H1 (cell line): Measurements from ENCODE around the gene MSI1. TPM values are rescaled to one million over a fixed set of nuclear protein-coding genes. Genes with fewer than 3 reads are reported as not detected.

Experiments
- CTCF ChIA-PET: fragments of 300-600 bp; sonication (Branson Sonifier 250); formaldehyde crosslinking; loops from one replicate; lab custom pipeline; 2021; ENCODE audit not compliant: partially characterized antibody; lab: Charles Lee
- POLR2A ChIA-PET: fragments of 300-600 bp; sonication (Branson Sonifier 250); formaldehyde crosslinking; loops from one replicate; lab custom pipeline; 2021; ENCODE audit warnings: inconsistent platforms; ENCODE audit not compliant: partially characterized antibody; lab: Charles Lee
- DNase-seq, 2 experiments: peaks; one replicate each; pipeline versions ENCODE4 v3.0.0 to v3.0.0-alpha.2; 2010 to 2022; ENCODE audit warnings: low spot score in 2 of 2, low read depth in 1 of 2, mixed read lengths in 1 of 2
- FAIRE-seq: peaks from 2 replicates; lab custom pipeline; 2011; peaks lifted over from hg19 to GRCh38; lab: Jason Lieb, UNC
- H2AFZ ChIP-seq: 2 replicates; pipeline ENCODE4 v1.8.1; 2012; ENCODE audit warnings: low read length, inconsistent platforms
- H2AK5ac ChIP-seq: 2 replicates; pipeline ENCODE4 v1.6.1; 2013; ENCODE audit warnings: low read depth, low read length
- H2BK120ac ChIP-seq: replicated peaks from 2 replicates; pipeline ENCODE3; 2013; ENCODE audit warnings: low read depth, low read length, inconsistent platforms
- H2BK12ac ChIP-seq: 2 replicates; pipeline ENCODE4 v1.6.1; 2013; ENCODE audit warnings: low read depth, low read length
- H2BK15ac ChIP-seq: 2 replicates; pipeline ENCODE4 v1.6.1; 2013; ENCODE audit warnings: low read length
- H2BK20ac ChIP-seq: 2 replicates; pipeline ENCODE4 v1.6.1; 2013; ENCODE audit warnings: low read length
- H2BK5ac ChIP-seq: 2 replicates; pipeline ENCODE4 v1.6.1; 2013; ENCODE audit warnings: low read depth, low read length
- H3K14ac ChIP-seq: 2 replicates; pipeline ENCODE4 v1.6.1; 2013; ENCODE audit warnings: inconsistent platforms; ENCODE audit not compliant: insufficient read length
- H3K18ac ChIP-seq: 2 replicates; pipeline ENCODE4 v1.6.1; 2013; ENCODE audit warnings: low read length; ENCODE audit errors: extremely low read depth
- H3K23ac ChIP-seq: 2 replicates; pipeline ENCODE4 v1.6.1; 2013; ENCODE audit warnings: inconsistent platforms; ENCODE audit not compliant: insufficient read length
- H3K23me2 ChIP-seq: 2 replicates; pipeline ENCODE4 v1.6.1; 2013; ENCODE audit warnings: low read depth, low read length
- H3K27ac ChIP-seq: 2 replicates; pipeline ENCODE4 v1.6.1; 2011; ENCODE audit warnings: low read depth, low read length, inconsistent platforms
- H3K27me3 ChIP-seq, 4 experiments: replicated peaks in 1 of 4; 1 replicate in 1 of 4; 2 replicates in 3 of 4; pipeline versions ENCODE4 v1.6.1 to v1.8.1; 2011 to 2013; ENCODE audit warnings: low read length in 3 of 4, mild to moderate bottlenecking in 3 of 4, inconsistent platforms in 2 of 4, mixed read lengths in 2 of 4, moderate library complexity in 1 of 4; ENCODE audit not compliant: control insufficient read depth in 3 of 4, insufficient read depth in 3 of 4; ENCODE audit errors: extremely low read depth in 1 of 4
- H3K36me3 ChIP-seq, 4 experiments: 2 replicates each; pipeline versions ENCODE4 v1.6.1 to v1.8.1; 2011 to 2013; ENCODE audit warnings: mild to moderate bottlenecking in 4 of 4, low read length in 3 of 4, moderate library complexity in 2 of 4, control low read depth in 1 of 4, inconsistent platforms in 1 of 4; ENCODE audit not compliant: insufficient read depth in 4 of 4, control insufficient read depth in 2 of 4
- H3K4ac ChIP-seq: replicated peaks from 2 replicates; pipeline ENCODE3; 2013; ENCODE audit warnings: low read length, low read depth, mixed read lengths, inconsistent platforms; ENCODE audit not compliant: insufficient read length
- H3K4me1 ChIP-seq, 4 experiments: replicated peaks in 1 of 4; 1 replicate in 1 of 4; 2 replicates in 3 of 4; pipeline versions ENCODE4 v1.6.1 to v1.8.1; 2011 to 2013; ENCODE audit warnings: low read length in 3 of 4, inconsistent platforms in 2 of 4, mixed read lengths in 1 of 4; ENCODE audit not compliant: insufficient read depth in 4 of 4, control insufficient read depth in 3 of 4
- H3K4me2 ChIP-seq, 2 experiments: 2 replicates each; pipeline versions ENCODE4 v1.6.1 to v1.8.1; 2011 to 2013; ENCODE audit warnings: low read depth in 2 of 2, low read length in 2 of 2, control low read depth in 1 of 2, inconsistent platforms in 1 of 2, mild to moderate bottlenecking in 1 of 2; ENCODE audit not compliant: insufficient read depth in 1 of 2
- H3K4me3 ChIP-seq, 4 experiments: fragments of 200-600, 300-600 bp in 1 of 4; sonication (generic), shearing (Covaris generic), sonication (Bioruptor Twin) in 1 of 4; 2 replicates each; pipeline versions ENCODE4 v1.5.1 to v1.8.1; 2011 to 2016; ENCODE audit warnings: low read length in 4 of 4, low read depth in 3 of 4, control low read depth in 2 of 4, inconsistent platforms in 2 of 4, mild to moderate bottlenecking in 2 of 4, mixed read lengths in 1 of 4, moderate library complexity in 1 of 4; ENCODE audit not compliant: insufficient read depth in 2 of 4; ENCODE audit errors: extremely low read depth in 1 of 4
- H3K56ac ChIP-seq: replicated peaks from 2 replicates; pipeline ENCODE3; 2013; ENCODE audit warnings: low read depth, mild to moderate bottlenecking, mixed read lengths, low read length, inconsistent platforms; ENCODE audit not compliant: insufficient read length
- H3K79me1 ChIP-seq: 2 replicates; pipeline ENCODE4 v1.6.1; 2013; ENCODE audit warnings: low read depth, low read length, control low read depth
- H3K79me2 ChIP-seq, 2 experiments: 2 replicates each; pipeline versions ENCODE4 v1.6.1 to v1.8.1; 2012 to 2013; ENCODE audit warnings: low read length in 2 of 2, mild to moderate bottlenecking in 2 of 2, inconsistent platforms in 1 of 2; ENCODE audit not compliant: insufficient read depth in 2 of 2, control insufficient read depth in 1 of 2
- H3K9ac ChIP-seq, 4 experiments: replicated peaks in 1 of 4; 1 replicate in 1 of 4; 2 replicates in 3 of 4; pipeline versions ENCODE4 v1.6.1 to v1.8.1; 2011 to 2013; ENCODE audit warnings: low read depth in 3 of 4, low read length in 3 of 4, control low read depth in 2 of 4, mild to moderate bottlenecking in 2 of 4, moderate library complexity in 2 of 4, inconsistent platforms in 1 of 4; ENCODE audit errors: extremely low read depth in 1 of 4
- H3K9me3 ChIP-seq, 2 experiments: 2 replicates each; pipeline versions ENCODE4 v1.6.1 to v1.8.1; 2012 to 2013; ENCODE audit warnings: mild to moderate bottlenecking in 2 of 2, moderate library complexity in 2 of 2, control low read depth in 1 of 2, inconsistent platforms in 1 of 2, low read depth in 1 of 2, low read length in 1 of 2, mixed read lengths in 1 of 2; ENCODE audit not compliant: insufficient read depth in 2 of 2
- H4K20me1 ChIP-seq, 2 experiments: replicated peaks in 1 of 2; 2 replicates each; pipeline versions ENCODE3 to v1.8.1; 2011 to 2013; ENCODE audit warnings: inconsistent platforms in 2 of 2, low read length in 2 of 2, mild to moderate bottlenecking in 1 of 2; ENCODE audit not compliant: insufficient read depth in 2 of 2, control insufficient read depth in 1 of 2
- H4K5ac ChIP-seq: 2 replicates; pipeline ENCODE4 v1.6.1; 2013; ENCODE audit warnings: low read length, low read depth, mixed read lengths, inconsistent platforms; ENCODE audit not compliant: insufficient read length
- H4K8ac ChIP-seq: 2 replicates; pipeline ENCODE4 v1.8.0; 2013; ENCODE audit warnings: mild to moderate bottlenecking, moderate library complexity, low read length, inconsistent platforms; ENCODE audit not compliant: insufficient read depth; ENCODE audit errors: extremely low read depth
- H4K91ac ChIP-seq: replicated peaks from 2 replicates; pipeline ENCODE3; 2013; ENCODE audit warnings: low read length, mixed read lengths, inconsistent platforms; ENCODE audit not compliant: insufficient read length
- CBX8 ChIP-seq: fragments of 300-800, 300-1000 bp; sonication (generic); IDR thresholded peaks from 2 replicates; pipeline ENCODE4 v1.7.1; 2016; ENCODE audit warnings: low read depth, low read length, borderline replicate concordance
- EZH2 ChIP-seq: fragments of 200-600 bp; sonication (generic); IDR thresholded peaks from 2 replicates; pipeline ENCODE4 v1.7.1; 2012; ENCODE audit warnings: low read depth, mild to moderate bottlenecking, moderate library complexity, low read length, inconsistent platforms; ENCODE audit not compliant: severe bottlenecking
- KDM5A ChIP-seq: fragments of 200-600 bp; IDR thresholded peaks from 2 replicates; pipeline ENCODE4 v1.7.1; 2012; ENCODE audit warnings: mild to moderate bottlenecking, low read length, inconsistent platforms, mixed read lengths
- NRF1 ChIP-seq: IDR thresholded peaks from 2 replicates; pipeline ENCODE4 v1.6.1; 2011; ENCODE audit warnings: mild to moderate bottlenecking, low read depth, low read length, improper control_type of control experiment
- POLR2AphosphoS5 ChIP-seq: IDR thresholded peaks from 2 replicates; pipeline ENCODE4 v1.6.1; 2011; ENCODE audit warnings: low read depth, low read length
- RAD21 ChIP-seq, 2 experiments: IDR thresholded peaks in 1 of 2; conservative IDR thresholded peaks in 1 of 2; 2 replicates each; pipeline ENCODE4 v1.6.1; 2011; ENCODE audit warnings: low read depth in 2 of 2, low read length in 2 of 2, improper control_type of control experiment in 1 of 2, inconsistent platforms in 1 of 2, mild to moderate bottlenecking in 1 of 2, moderate library complexity in 1 of 2
- SIN3A ChIP-seq, 2 experiments: IDR thresholded peaks in 1 of 2; conservative IDR thresholded peaks in 1 of 2; 2 replicates each; pipeline ENCODE4 v1.6.1; 2011 to 2012; ENCODE audit warnings: low read length in 2 of 2, improper control_type of control experiment in 1 of 2, low read depth in 1 of 2, mild to moderate bottlenecking in 1 of 2
- TBP ChIP-seq: IDR thresholded peaks from 2 replicates; pipeline ENCODE4 v1.6.1; 2011; ENCODE audit warnings: low read depth, low read length, improper control_type of control experiment
- WGBS, 2 experiments: shearing (Covaris generic) in 1 of 2; methylation state at CpG; one replicate each; pipeline versions ENCODE4 v1.1.6 to v1.1.7; 2013 to 2015; ENCODE audit warnings: low lambda C conversion rate in 2 of 2, mixed read lengths in 2 of 2, inconsistent platforms in 1 of 2, low coverage in 1 of 2, missing lambda C conversion rate in 1 of 2; ENCODE audit not compliant: insufficient replicate concordance in 2 of 2, insufficient coverage in 1 of 2, insufficient read length in 1 of 2; ENCODE audit errors: extremely low coverage in 1 of 2, missing lambda C conversion rate in 1 of 2; 5-methylcytosine and 5-hydroxymethylcytosine counted together
- polyA plus RNA-seq, 7 experiments: library from polyadenylated mRNA; depleted of rRNA in 3 of 7; stranded (reverse) in 5 of 7; unstranded in 2 of 7; fragments of >200 nt in 5 of 7; fragments of 200-250 nt in 2 of 7; gene quantifications; 1 replicate in 5 of 7; 2 replicates in 1 of 7; 4 replicates in 1 of 7; pipeline versions ENCODE4 v1.2.1 to v1.2.3, GENCODE V29; 2011 to 2013; ENCODE audit warnings: missing spikeins in 2 of 7, mixed read lengths in 2 of 7
- total RNA-seq: library from RNA; stranded (reverse); fragmentation: NEBNext Ultra II Directional; extraction: Animal tissue kit (Norgen Biotek cat#: 25700); gene quantifications from 2 replicates; pipeline ENCODE4 v1.2.1, GENCODE V29; 2021
- TF ChIP-seq, protein P1 (sequence below): IDR thresholded peaks from 2 replicates; pipeline ENCODE4 v1.6.1; 2012; ENCODE audit warnings: inconsistent platforms

MSI1 gene
- total and polyA plus RNA-seq, 2 of the 8 experiments (the other 6 are each of a cell fraction or from before 2014, with no cell fraction given), result 13.5 to 51.9 TPM

GRCh38 chr12:120342175-120343038, 26.6 kb downstream of the MSI1 start:
- Histone ChIP-seq H4K8ac (peak overlapping the region; percentile 85; the same call in 1 of the 2 replicates), H2BK15ac (no peak overlapping the region), H2AK5ac (no peak overlapping the region), H3K27me3 (no peaks in the 10 kb centered on the region), H4K91ac (no peak overlapping the region), H4K20me1 (peaks cover 0 to under 1% of the 10 kb centered on the region in 2 experiments), H2BK12ac (no peak overlapping the region), H3K14ac (no peak overlapping the region), H3K9ac (no peak overlapping the region), H2BK120ac (no peak overlapping the region), H2AFZ (no peak overlapping the region), H3K79me2 (no peaks in the 10 kb centered on the region), H3K4me2 (peak overlapping the region in 1 of 2 experiments; percentile 8; a peak in 2 of 4 replicates), H3K23me2 (no peaks in the 10 kb centered on the region), H3K56ac (no peak overlapping the region), H3K4ac (no peak overlapping the region), H2BK5ac (no peak overlapping the region; the same call in 1 of the 2 replicates), H3K27ac (no peak overlapping the region; the same call in 1 of the 2 replicates), H3K23ac (no peak overlapping the region), H3K79me1 (no peaks in the 10 kb centered on the region), H3K4me1 (peaks cover 0 to 9% (median 4%) of the 10 kb centered on the region in 4 experiments; a peak in 5 of 7 replicates), H2BK20ac (no peak overlapping the region), H3K36me3 (peaks cover 3 to 34% (median 20%) of the 10 kb centered on the region in 4 experiments; a peak in 6 of 8 replicates), H3K9me3 (peaks cover 5 to 8% of the 10 kb centered on the region in 2 experiments), H3K18ac (no peak overlapping the region), H4K5ac (no peak overlapping the region), H3K4me3 (0 out of 8 replicates have a peak overlapping the region, but pooled peaks of 1 of the 4 experiments have one; percentile 9)
- ChIA-PET CTCF (interaction anchor here (0.6 to 3.1 kb wide), 8 partner anchors 10 to 98 kb away, joined by 3 to 13 read pairs (median 3); no protein-coding TSS in a partner anchor), POLR2A (interaction anchor here (0.6 to 2.9 kb wide), 8 partner anchors 9 to 84 kb away, joined by 3 to 13 read pairs (median 4); no protein-coding TSS in a partner anchor)
- DNase-seq, result peak in 1 of 2 experiments; percentile 54
- no peak for TF ChIP-seq TBP
- TF ChIP-seq RAD21 (IDR thresholded peaks at IDR 0.05 in 1 of 2, conservative IDR thresholded peaks at IDR 0.05 in 1 of 2; ENCODE audit: low read depth in 2 of 2, low read length in 2 of 2), result no peak
- no peak for TF ChIP-seq KDM5A
- no peak for TF ChIP-seq SIN3A (conservative IDR thresholded peaks at IDR 0.05 in 1 of 2, IDR thresholded peaks at IDR 0.05 in 1 of 2; ENCODE audit: low read depth in 1 of 2, low read length in 2 of 2)
- no peak for TF ChIP-seq EZH2
- no peak for TF ChIP-seq CBX8
- no peak for TF ChIP-seq NRF1
- TF ChIP-seq, protein P1, sequence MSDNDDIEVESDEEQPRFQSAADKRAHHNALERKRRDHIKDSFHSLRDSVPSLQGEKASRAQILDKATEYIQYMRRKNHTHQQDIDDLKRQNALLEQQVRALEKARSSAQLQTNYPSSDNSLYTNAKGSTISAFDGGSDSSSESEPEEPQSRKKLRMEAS, result no peak
- no peak for TF ChIP-seq POLR2AphosphoS5
- WGBS, 2 experiments, result 55% methylated on average over 17 of the region's 30 CpGs; no CpG with 5 or more reads in 1 of the 2 experiments
- no peak for FAIRE-seq
